ENCODE measurements around the gene TMEM245.
"Not testable (repeated sequence)": the region's sequence is repeated elsewhere in the genome, so short reads cannot be mapped to it uniquely, and the experiment has no call there.

The TMEM245 gene

DNA sequence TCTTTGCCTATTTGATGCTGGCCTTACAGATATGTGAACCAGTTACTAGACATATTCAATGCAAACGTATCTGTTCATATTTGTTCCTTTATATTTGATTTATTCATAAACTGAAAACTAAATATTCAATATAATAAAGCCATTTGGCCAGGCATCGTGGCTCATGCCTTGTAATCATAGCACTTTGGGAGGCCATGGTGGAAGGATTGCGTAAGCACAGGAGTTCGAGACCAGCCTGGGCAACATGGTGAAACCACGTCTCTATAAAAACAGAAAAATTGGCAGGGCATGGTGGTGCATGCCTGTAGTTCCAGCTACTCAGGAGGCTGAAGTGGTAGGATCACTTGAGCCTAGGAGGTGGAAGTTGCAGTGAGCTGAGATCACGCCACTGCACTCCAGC lies 57.2 kb downstream of the TMEM245 start:
- no peak for DNase-seq (ENCODE audit: low read depth)

DNA sequence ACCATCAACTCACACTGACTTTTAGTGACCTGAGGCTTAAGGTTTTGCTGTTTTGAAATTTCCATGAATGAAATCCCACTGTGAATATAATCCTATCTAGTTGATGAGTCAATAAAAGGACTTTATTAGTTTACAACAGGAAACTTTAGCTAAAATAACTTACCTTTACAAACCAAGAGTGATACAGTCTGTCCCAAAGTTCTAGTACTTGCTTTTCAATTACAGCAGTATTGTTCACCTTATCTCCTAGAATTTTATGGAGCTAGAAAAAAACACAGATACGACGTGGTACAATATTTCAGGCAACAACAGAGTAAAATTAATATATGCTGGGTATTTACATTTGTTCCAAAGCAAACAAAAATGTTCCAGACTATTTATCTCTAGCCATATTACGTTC lies 59.6 kb downstream of the TMEM245 start:
- DNase-seq (ENCODE audit: low read depth): no peak

DNA sequence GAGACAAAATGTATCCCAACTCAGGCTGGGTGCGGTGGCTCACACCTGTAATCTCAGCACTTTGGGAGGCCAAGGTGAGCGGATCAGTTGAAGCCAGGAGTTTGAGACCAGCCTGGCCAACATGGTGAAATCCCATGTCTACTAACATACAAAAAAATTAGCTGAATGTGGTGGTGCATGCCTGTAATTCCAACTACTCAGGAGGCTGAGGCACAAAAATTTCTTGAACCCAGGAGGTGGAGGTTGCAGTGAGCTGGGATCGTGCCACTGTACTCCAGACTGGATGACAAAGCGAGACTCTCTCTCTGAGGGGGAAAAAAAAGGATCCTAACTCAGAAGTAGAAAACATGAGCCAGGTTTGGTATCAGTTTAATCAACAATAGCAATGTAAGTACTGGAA lies 66.6 kb downstream of the TMEM245 start:
- DNase-seq (ENCODE audit: low read depth): not testable (repeated sequence)

DNA sequence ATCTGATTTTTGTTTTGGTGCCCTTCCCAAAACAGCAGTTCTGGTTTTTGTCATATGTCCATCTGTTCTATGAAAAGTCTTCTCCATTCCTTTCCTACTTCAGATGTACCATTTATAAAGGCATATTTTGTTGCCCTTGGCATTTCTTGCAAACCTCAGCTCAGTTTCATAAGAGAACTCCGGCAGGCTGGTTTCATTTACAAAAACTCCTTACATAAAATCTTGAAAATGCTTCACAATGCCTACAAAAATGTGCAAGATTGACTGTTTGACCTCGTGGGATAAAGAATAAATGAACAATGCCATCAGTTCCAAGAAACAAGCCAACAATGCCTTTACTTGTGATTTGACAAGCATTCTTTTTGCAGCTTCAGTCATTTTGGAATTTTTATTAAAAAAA lies 67.3 kb downstream of the TMEM245 start:
- no peak for DNase-seq (ENCODE audit: low read depth)

DNA sequence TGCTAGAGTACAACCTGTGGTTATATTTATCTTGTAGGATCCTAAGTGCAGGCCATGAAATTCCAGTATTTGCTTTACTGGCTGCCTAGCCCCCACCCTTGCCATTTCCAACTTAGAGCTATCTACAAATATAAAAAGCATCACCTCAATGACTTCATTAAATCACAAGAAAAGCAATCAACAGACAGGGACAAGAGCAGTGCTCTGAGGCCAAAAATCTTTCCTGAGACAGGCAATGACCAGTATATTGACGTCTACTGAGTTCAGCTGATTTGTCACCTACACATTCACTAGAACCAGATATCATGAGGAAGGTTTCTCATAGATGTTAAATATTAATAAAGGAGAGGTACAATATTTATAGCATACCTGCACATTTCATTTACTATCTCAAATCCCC lies 68.0 kb downstream of the TMEM245 start:
- no peak for DNase-seq (ENCODE audit: low read depth)

DNA sequence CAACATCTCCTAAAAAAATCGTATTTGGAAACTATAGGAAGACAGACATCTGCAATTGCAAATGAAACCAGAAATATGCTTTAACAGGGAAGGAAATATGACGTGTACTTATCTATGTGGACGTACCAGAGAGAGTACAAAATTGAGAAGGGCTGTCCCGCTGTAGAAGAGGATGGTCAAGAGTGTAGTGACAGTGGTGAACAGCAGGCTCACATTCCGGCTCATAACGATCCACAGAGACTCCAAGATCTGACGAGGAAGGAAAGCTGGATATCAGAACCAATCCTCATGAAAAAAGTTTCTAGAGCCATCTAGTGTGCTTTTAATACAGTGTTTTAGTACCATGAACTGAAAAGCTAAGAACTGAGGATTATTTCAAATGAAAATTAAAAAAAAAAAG lies 69.3 kb downstream of the TMEM245 start:
- DNase-seq (ENCODE audit: low read depth): no peak

DNA sequence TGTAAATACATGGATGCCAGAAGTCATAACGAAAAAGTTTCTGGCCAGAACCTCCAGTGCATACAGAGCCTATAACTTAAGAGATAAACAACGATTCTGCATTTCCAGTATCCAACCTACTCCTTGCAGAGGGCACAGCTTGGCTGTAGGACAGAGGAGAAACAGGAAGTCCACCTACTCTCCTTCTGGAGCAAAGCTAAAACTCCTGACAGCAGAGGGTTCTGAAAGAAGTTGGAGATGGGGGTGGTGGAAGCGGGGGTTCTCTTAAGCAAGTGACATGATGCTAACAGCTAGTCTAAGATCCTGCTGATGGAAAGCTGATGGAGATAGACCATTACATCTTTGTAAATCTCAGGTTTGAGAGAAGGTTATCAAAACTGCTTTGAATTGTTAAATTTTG lies 70.9 kb downstream of the TMEM245 start:
- no peak for DNase-seq (ENCODE audit: low read depth)

DNA sequence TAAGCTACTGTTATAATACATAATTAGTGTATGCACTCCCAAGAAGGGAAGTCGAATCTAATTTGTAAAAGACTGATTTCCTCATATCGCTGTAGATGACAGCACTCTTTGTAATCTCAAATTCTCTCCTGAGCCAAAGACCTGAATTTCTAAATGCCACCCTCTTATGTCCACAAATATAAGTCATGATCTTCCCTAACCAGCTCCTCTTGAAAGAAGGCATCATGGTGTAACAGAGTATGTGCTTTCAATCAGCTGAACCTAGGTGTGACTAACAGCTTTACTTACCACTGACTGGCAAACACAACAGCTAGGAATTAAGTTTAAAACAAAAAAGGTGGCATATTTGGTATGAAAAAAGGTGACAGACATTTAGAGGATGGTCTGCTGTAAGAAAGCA lies 72.5 kb downstream of the TMEM245 start:
- DNase-seq (ENCODE audit: low read depth): no peak

DNA sequence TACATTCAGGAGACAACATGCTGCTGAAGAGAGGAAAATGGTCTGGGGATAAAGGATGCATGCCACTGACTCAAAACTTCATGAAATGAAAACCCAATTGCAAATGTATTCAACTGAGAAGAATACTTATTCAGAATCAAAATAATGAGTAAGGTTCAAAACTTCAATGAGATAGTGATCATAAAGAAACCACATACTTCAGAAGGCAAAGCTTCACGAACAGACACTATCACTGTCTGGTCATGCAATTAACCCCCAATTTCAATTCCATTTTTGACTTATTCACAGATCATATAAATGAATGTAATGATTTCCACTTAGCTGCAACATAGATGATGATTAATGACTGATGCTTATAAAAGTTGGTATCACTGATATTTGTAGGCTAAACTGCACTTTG lies 73.4 kb downstream of the TMEM245 start:
- DNase-seq (ENCODE audit: low read depth): no peak

DNA sequence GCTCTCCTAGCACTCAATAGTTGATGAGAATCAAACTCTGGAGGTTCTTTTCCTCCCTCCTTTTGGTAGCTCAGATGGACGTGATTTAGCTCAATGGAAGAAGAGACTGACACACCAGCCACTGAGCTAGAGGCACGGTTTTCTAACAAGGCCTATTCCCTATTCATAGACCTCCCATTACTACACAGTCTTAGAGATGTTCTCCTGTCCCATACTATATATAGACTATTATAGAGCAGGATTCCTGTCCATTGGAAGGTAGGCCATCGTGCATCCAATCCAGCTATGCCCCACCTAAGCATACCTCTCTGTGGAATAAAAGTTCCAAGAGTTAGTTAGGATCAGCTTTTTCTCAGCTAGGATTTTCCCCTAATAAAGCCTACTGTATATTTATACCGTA lies 76.2 kb downstream of the TMEM245 start:
- no peak for DNase-seq (ENCODE audit: low read depth)

DNA sequence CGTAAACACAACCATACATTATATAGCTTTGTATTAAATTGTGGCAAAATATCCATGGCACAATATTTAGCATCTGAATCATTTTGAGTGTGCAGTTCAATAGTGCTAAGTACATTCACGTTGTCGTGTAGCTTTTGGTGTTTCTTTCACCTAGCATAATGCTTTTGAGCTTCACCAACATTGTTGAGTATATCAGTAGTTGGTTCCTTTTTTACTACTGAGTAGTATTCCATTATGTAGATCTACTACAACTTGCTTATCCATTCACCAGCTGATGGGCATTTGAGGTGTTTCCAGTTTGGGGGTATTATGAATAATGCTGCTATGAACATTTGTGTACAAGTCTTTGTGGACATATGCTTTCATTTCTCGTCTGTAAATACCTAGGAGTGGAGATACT lies 79.2 kb downstream of the TMEM245 start:
- DNase-seq (ENCODE audit: low read depth): no peak

DNA sequence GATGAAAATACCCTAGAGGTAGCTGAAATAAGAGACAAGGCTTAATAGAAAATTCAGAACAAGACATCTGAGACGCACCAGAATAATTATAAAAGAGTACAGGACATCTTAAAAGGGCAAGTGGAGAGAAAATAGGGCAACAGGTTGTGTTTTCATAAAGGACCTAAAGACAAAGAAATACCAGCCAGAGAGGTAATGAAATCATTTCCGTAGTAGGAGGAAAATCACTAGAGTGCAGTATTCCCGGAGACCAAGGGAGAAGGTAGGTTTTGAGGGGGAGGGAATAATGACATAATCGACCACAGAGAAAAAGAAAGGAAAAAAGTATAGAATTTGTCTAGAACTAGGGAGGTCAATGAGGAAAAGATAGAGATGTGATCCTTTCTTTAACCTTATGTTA lies 80.2 kb downstream of the TMEM245 start:
- no peak for DNase-seq (ENCODE audit: low read depth)

DNA sequence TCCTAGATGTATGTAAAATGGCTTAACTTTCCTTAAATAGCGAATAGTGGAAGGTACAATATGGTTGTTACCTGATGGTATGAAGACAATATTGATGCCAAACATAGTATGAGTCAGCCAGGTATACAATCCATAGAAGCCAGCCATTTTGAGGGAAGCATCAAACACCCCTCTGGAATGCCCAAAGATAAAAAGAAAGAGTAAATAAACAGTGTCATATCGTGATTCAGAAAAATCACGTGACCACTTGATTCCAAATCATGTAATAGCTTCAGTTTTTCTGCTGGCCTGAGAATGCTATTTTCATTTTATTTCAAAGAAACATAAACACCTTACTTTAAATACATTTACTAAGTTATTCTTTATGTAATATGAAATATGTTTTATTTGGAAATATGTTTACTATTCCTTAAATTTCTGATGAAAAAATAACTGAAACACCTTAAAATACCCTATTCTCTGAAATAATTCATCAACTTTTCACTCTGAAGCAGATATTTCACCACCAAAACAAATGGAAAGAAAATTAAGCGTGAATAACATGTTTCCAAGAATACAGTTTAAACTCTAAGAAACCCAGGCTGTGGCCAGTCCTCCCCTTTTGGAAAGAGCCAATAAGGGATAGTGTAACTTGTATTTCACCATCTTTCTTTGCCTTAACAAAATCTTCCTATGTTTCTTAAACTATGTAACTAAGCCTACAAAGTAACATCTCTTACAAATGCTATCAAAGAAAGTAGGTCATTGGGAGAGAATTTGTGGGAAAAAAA lies 81.6 kb downstream of the TMEM245 start:
- DNase-seq (ENCODE audit: low read depth): no peak

DNA sequence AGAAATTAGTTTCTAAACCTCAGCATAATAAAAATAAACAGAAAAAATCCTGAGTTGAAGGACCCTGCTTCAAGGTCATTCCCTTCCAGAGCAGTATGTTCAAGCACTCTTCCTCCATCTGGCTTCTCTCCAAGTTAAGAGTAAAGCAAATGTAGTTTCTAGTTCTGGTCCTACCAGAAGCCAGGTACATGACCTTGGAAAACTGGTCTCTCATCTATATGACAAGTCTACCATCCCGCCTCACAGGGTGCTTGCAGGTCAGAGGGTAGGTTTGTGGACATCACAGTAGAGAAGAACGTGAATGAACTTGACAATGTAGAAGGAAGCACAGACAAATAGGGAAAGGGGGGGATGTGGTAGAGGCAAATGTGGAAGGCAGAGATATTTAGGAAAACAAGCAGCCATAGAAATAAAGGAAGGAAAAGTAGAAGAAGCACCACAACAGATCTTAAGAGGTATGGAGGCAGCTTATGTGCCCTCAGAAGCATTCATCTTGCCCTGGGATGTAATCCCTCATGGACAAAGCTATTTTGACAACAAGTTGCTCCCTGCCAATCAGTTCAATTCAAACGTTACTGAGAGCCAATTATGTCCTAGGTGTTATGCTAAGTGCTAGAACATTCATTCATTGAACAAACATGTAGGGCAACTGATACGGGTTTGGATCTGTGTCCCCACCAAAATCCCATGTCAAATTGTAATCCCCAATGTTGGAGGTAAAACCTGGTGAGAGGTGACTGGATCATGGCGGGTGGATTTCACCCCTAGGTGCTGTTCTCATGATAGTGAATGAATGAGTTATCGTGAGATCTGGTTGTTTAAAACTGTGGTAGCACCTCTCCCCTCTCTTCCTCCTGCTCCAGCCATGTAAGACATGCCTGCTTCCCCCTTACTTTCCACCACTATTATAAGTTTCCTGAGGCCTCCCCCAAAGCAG lies 82.7 kb downstream of the TMEM245 start:
- DNase-seq (ENCODE audit: low read depth): no peak

DNA sequence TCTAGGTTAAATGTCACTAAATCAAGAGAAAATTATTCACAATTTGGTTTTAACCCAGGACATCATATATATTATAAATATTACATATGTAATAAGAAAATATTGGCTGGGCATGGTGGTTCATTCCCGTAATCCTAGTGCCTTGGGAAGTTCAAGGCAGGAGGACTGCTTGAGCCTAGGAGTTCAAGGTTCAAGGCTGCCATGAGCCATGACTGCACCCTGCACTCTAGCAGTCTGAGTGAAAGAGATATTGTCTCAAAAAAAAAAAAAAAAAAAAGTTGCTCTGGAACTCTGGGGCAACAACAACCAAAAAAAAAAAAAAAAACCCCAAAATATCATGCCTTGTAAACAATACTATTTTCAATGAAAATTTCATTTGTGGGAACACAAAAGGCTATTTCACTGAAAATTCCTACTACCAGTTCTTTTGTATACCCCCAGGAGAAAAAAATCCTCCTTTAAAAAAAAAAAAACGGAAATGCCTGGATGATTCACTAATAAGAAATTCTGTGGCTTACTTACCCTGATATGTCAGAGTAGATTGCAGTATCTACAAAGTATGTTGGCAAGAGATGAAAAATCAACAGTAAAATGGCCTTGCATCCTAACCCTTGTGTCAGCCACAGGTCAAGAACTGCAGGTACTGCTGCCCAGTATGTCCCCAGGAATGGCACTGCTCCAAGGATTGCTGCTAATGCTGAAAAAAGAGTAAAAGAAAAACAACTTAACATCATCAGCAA lies 83.9 kb downstream of the TMEM245 start:
- no peak for DNase-seq (ENCODE audit: low read depth)

DNA sequence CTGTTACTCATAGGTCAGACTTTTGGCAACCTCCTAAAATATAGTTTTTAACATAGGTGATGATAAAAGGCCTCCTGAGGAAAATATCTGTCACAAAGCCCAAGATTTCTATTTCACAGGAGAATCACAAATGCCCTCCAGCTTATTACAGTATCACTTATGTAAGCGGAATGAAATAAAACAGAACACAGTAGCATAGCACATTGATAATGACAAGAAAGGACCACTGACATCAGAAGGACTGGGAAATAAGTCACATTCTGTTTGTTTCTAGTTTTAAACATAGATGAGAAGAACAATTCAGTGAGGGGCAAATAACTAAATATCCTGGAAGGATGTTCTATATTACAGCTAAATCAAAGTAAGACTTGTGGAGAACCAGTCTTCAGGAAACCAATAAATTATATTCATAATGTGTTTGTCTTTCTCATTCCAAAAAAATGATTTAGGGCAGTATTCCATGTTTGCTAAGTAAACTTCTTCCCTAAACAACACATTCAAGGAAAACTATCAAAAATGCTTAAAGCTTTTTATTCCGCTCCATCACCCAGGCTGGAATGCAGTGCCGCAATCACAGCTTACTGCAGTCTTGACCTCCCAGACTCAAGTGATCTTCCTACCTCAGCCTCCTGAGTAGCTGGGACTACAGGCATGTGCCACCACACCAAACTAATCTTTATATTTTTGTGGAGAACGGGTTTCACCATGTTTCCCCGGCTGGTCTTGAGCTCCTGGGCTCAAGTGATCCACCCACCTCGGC lies 85.6 kb downstream of the TMEM245 start:
- DNase-seq (ENCODE audit: low read depth): no peak

DNA sequence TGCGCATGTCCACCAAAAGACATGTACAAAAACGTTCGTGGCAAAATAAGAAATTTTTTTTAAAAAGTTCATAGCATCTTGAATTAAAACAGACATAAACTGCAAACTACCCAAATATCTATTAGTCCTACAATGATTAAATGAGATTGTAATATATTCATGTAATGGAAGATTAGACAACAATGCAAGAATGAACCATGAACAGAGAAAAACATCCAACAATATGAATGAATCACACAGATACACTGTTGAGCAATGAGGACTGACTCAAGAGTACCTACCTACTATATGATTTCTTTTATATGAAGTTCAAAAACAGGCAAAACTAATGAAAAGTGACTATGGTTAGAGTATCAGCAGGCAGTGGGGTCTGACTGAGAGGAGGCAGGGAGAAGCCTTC lies 88.5 kb downstream of the TMEM245 start:
- DNase-seq (ENCODE audit: low read depth): no peak

DNA sequence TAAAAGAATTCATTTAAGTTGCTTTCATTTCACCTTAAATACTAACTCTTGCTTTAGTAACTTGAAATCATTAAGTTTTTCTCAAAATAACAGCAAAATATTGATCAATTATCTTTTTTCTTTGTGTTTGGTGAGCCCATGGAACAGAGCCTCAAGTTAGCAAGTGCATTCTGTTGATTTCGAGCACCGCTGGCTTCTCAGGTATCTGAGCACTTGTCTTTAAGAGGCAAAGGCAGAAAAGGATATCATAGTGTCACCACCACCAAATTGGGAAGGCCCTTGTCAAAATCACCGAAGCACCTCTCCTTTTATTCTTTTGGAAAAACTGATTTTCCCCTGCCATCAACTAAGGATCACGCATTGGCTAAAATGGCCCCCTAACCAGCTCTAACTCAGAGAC lies 89.3 kb downstream of the TMEM245 start:
- no peak for DNase-seq (ENCODE audit: low read depth)

DNA sequence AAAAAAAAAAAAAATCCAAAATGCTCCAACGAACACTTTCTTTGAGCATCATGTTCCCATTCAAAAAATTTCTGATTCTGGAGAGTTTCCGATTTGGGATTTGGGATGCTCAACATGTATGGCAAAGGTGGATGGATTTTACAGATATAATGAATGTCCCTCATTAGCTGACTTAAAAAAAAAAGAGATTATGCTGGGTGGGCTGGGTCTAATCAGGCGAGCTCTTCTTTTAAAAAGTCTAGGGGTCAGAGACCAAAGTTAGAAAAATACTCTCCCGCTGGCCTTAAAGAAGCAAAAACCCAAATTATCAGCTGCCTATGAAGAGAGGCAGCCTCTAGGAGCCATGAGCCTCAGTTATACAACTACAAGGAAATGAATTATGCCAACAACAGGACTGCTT lies 91.3 kb downstream of the TMEM245 start:
- no peak for DNase-seq (ENCODE audit: low read depth)

DNA sequence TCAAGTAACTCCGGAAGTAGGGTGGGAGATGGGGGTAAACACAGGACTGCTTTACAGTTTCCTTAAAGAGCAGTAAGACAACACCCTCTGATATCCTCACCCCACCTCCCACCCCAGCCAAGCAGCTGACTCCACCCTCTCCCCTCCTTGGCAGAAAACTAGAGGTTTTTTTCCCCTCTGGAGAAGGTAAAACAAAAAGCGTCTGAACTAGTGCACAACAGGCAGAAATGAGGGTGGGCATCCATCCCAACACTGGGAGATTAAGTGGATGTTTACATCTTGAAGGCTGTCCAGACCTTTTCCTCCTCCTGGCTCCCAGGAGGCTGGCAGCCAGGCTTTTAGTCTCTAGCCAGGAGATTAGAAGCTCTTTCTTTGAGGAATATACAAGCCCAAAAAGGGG lies 92.6 kb downstream of the TMEM245 start:
- DNase-seq (ENCODE audit: low read depth): no peak

DNA sequence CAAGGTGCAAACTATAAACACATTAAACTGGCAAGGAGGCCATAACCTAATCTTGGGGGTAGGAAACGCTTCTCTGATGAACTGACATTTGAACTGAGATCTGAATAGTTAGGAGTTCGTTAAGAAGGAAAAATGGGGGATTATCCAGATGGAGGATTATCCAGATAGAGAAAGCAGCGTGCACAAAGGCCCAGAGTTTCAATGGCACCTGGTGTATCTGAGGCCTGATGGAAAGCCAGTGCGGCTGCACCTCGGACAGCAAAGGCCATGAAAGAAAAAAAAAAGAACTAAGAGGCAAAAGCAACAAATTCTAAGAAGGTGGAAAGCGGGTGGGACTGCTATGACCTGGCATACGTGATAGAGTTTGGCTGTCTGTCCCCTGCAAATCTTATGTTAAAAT lies 93.4 kb downstream of the TMEM245 start:
- DNase-seq (ENCODE audit: low read depth): no peak

DNA sequence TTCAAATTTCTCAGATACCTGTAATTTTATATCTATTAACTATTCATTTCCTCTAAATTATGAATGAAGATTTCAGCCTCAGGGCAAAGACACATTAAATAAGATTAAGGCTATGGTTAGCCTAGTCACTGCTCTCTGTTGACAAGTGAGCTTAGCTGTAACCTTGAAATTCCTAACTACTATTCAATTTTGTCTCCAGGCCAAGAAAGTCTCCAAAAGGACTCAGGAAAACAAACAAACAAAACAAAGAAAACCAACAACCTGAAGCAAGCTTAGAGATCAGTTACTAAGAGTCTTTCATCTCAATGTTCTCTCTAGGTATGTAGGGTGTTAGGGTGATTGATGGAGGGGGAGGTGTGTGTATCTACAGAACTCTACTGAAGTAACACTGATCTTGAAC lies 96.9 kb downstream of the TMEM245 start:
- DNase-seq (ENCODE audit: low read depth): no peak

Data from stimulated activated CD8-positive, alpha-beta memory T cell treated with anti-CD3 and anti-CD28 coated beads, Interleukin-15, amount 100 ng/mL, for 24 hours (primary cell).